ENCODE results near the gene ALDH4A1.
"Not testable (repeated sequence)": the region's sequence is repeated elsewhere in the genome, so short reads cannot be mapped to it uniquely, and the experiment has no call there.

Gene ALDH4A1

GRCh38 chr1:18849261-18849711 is 53.1 kb downstream of the ALDH4A1 start:
- TF ChIP-seq, protein P1, sequence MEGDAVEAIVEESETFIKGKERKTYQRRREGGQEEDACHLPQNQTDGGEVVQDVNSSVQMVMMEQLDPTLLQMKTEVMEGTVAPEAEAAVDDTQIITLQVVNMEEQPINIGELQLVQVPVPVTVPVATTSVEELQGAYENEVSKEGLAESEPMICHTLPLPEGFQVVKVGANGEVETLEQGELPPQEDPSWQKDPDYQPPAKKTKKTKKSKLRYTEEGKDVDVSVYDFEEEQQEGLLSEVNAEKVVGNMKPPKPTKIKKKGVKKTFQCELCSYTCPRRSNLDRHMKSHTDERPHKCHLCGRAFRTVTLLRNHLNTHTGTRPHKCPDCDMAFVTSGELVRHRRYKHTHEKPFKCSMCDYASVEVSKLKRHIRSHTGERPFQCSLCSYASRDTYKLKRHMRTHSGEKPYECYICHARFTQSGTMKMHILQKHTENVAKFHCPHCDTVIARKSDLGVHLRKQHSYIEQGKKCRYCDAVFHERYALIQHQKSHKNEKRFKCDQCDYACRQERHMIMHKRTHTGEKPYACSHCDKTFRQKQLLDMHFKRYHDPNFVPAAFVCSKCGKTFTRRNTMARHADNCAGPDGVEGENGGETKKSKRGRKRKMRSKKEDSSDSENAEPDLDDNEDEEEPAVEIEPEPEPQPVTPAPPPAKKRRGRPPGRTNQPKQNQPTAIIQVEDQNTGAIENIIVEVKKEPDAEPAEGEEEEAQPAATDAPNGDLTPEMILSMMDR (conservative IDR thresholded peaks at IDR 0.05; ENCODE audit: control insufficient read depth, insufficient read depth, low read depth, low read length): no peak
- DNase-seq (ENCODE audit: low read depth): no peak
- no peak overlapping the region for H3K4me3 ChIP-seq (ENCODE audit: control insufficient read depth, low read depth, low read length)

GRCh38 chr1:18847723-18848122 is 54.6 kb downstream of the ALDH4A1 start:
- H3K4me3 ChIP-seq (ENCODE audit: control insufficient read depth, low read depth, low read length); DNase-seq (ENCODE audit: low read depth): not testable (repeated sequence)

- TF ChIP-seq, protein P1 (conservative IDR thresholded peaks at IDR 0.05; ENCODE audit: control insufficient read depth, insufficient read depth, low read depth, low read length): no peak
- DNase-seq (ENCODE audit: low read depth): no peak
- no peak overlapping the region for H3K4me3 ChIP-seq (ENCODE audit: control insufficient read depth, low read depth, low read length)
Observed at GRCh38 chr1:18840145-18840544, 62.2 kb downstream of the ALDH4A1 start.

- no peak for DNase-seq (ENCODE audit: low read depth)
- TF ChIP-seq, protein P1 (conservative IDR thresholded peaks at IDR 0.05; ENCODE audit: control insufficient read depth, insufficient read depth, low read depth, low read length): no peak
- no peak overlapping the region for H3K4me3 ChIP-seq (ENCODE audit: control insufficient read depth, low read depth, low read length)
Observed at GRCh38 chr1:18836654-18837053, 65.7 kb downstream of the ALDH4A1 start.

DNA sequence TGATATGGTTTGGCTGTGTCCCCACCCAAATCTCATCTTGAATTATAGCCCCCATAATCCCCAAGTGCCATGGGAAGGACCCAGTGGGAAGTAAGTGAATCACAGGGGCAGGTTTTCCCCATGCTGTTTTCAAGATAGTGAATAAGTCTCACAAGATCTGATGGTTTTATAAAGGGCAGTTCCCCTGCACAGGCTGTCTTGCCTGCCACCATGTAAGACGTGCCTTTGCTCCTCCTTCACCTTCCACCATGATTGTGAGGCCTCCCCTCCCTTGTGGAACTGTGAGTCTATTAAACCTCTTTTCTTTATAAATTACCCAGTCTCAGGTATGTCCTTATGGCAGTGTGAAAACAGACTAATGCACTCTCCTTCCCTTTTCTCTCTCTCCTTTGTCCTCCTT is 70.0 kb downstream of the ALDH4A1 start:
- not testable (repeated sequence) for DNase-seq (ENCODE audit: low read depth)

DNA sequence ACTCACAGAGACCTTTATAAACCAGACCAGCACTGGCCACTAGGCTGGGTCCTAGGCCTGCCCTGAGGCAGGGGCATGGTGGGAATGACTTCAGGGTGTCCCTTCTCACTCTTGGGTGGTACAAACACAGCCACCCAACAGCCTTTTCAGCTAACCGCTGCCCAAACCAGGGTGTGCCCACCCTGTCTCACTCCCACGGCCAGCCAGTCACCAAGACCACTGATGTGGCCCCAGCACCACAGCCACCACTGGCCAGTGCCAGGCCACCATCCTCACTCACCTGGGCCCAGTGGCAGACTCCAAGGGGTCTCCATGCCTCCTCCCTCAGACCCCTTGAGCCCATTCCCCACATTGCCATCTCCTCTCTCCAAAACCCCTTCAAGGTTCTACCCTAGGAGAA is 70.7 kb downstream of the ALDH4A1 start:
- H3K4me3 ChIP-seq (ENCODE audit: control insufficient read depth, low read depth, low read length): no peak overlapping the region
- TF ChIP-seq, protein P1 (conservative IDR thresholded peaks at IDR 0.05; ENCODE audit: control insufficient read depth, insufficient read depth, low read depth, low read length): no peak

More for the DNA sequence above, 70.0 kb downstream of the ALDH4A1 start:
- not testable (repeated sequence) for H3K4me3 ChIP-seq (ENCODE audit: control insufficient read depth, low read depth, low read length)

DNA sequence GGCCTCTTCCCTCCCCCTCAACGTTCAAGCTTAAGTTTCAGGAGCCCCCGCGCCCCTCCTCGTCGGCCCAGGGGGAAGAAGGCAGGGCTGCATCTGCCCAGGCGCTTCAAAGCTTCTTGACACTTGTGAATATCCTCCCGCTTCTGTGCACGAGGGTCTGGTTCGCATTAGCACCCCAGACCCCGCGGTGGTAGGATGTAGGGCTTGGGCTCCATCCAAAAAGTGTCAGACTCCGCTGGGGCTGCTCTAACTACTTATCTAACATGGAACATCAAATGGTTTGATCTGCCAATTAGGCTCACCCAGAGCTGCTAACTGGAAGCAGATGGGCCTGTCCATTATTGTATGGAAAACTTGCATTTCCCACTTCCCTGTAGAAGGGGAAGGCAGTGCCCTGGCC is 71.8 kb downstream of the ALDH4A1 start:
- TF ChIP-seq, protein P1 (conservative IDR thresholded peaks at IDR 0.05; ENCODE audit: control insufficient read depth, insufficient read depth, low read depth, low read length): no peak
- DNase-seq (ENCODE audit: low read depth): no peak

More for the DNA sequence above, 70.7 kb downstream of the ALDH4A1 start:
- DNase-seq (ENCODE audit: low read depth): no peak

GRCh38 chr1:18829671-18830070 is 72.7 kb downstream of the ALDH4A1 start:
- no peak overlapping the region for H3K4me3 ChIP-seq (ENCODE audit: control insufficient read depth, low read depth, low read length)
- no peak for DNase-seq (ENCODE audit: low read depth)
- TF ChIP-seq, protein P1 (conservative IDR thresholded peaks at IDR 0.05; ENCODE audit: control insufficient read depth, insufficient read depth, low read depth, low read length): no peak

More for the DNA sequence above, 71.8 kb downstream of the ALDH4A1 start:
- H3K4me3 ChIP-seq (ENCODE audit: control insufficient read depth, low read depth, low read length): no peak overlapping the region
